CD4-positive, alpha-beta memory T cell (primary cell): Measurements from ENCODE around the gene VAMP5. TPM values are rescaled to one million over a fixed set of nuclear protein-coding genes. Genes with fewer than 3 reads are reported as not detected.
"Not testable (repeated sequence)": the region's sequence is repeated elsewhere in the genome, so short reads cannot be mapped to it uniquely, and the experiment has no call there.

ENCODE experiments used
- CTCF ChIA-PET: fragments of 350-600 bp; sonication (Branson Sonifier 250); formaldehyde crosslinking; loops from one replicate; lab custom pipeline; 2021; ENCODE audit warnings: inconsistent platforms; ENCODE audit not compliant: partially characterized antibody; lab: Charles Lee
- POLR2A ChIA-PET: fragments of 350-600 bp; sonication (Branson Sonifier 250); formaldehyde crosslinking; loops from one replicate; lab custom pipeline; 2021; ENCODE audit not compliant: partially characterized antibody; lab: Charles Lee
- DNase-seq, 5 donors: peaks; one replicate each; pipeline versions ENCODE4 v3.0.0 to v3.0.0-alpha.2; 2020 to 2022; ENCODE audit warnings: mixed read lengths in 1 of 5
- H3K27ac ChIP-seq: one replicate; pipeline ENCODE4 v1.7.0; 2013; ENCODE audit warnings: low read depth, low read length
- H3K27me3 ChIP-seq: 2 replicates; pipeline ENCODE4 v1.7.0; 2013; ENCODE audit warnings: mild to moderate bottlenecking, low read length, moderate library complexity; ENCODE audit not compliant: insufficient read depth
- H3K36me3 ChIP-seq: 2 replicates; pipeline ENCODE4 v1.7.0; 2013; ENCODE audit warnings: mild to moderate bottlenecking, low read length, moderate library complexity; ENCODE audit not compliant: insufficient read depth
- H3K4me1 ChIP-seq: 2 replicates; pipeline ENCODE4 v1.7.0; 2013; ENCODE audit warnings: mild to moderate bottlenecking, low read length, moderate library complexity; ENCODE audit not compliant: insufficient read depth
- H3K4me3 ChIP-seq, 2 donors: one replicate each; pipeline ENCODE4 v1.7.0; 2013; ENCODE audit warnings: low read length in 2 of 2, mild to moderate bottlenecking in 1 of 2
- H3K9me3 ChIP-seq, 2 donors: one replicate each; pipeline ENCODE4 v1.7.0; 2013; ENCODE audit warnings: low read length in 2 of 2, control low read depth in 1 of 2; ENCODE audit not compliant: control insufficient read depth in 1 of 2
- H3K27ac Mint-ChIP-seq, 7 donors: one replicate each; pipeline ENCODE4 v1.8.0; 2020 to 2021; ENCODE audit warnings: mixed read lengths in 7 of 7, mild to moderate bottlenecking in 6 of 7, inconsistent platforms in 3 of 7, moderate library complexity in 3 of 7
- H3K27me3 Mint-ChIP-seq, 2 donors: one replicate each; pipeline ENCODE4 v1.8.0; 2020 to 2021; ENCODE audit warnings: mixed read lengths in 2 of 2
- H3K36me3 Mint-ChIP-seq, 2 donors: one replicate each; pipeline ENCODE4 v1.8.0; 2020 to 2021; ENCODE audit warnings: mixed read lengths in 2 of 2, inconsistent platforms in 1 of 2, mild to moderate bottlenecking in 1 of 2
- H3K4me1 Mint-ChIP-seq, 4 donors: one replicate each; pipeline ENCODE4 v1.8.0; 2020 to 2021; ENCODE audit warnings: mixed read lengths in 4 of 4, mild to moderate bottlenecking in 1 of 4
- H3K4me3 Mint-ChIP-seq, 8 donors: one replicate each; pipeline ENCODE4 v1.8.0; 2020 to 2021; ENCODE audit warnings: mixed read lengths in 8 of 8, mild to moderate bottlenecking in 7 of 8, moderate library complexity in 6 of 8, inconsistent platforms in 3 of 8
- H3K9me3 Mint-ChIP-seq, 8 donors: one replicate each; pipeline ENCODE4 v1.8.0; 2020 to 2021; ENCODE audit warnings: mixed read lengths in 8 of 8, mild to moderate bottlenecking in 5 of 8, inconsistent platforms in 3 of 8, moderate library complexity in 1 of 8
- intact Hi-C: fragments of 100-400 bp; cut with micrococcal nuclease; formaldehyde crosslinking; loops from one replicate; pipeline ENCODE4 v1.15.1; 2023
- polyA plus RNA-seq, 2 donors: library from polyadenylated mRNA; unstranded; fragments of 300-500 nt; fragmentation: Illumina TruSeq; gene quantifications; one replicate each; pipeline ENCODE4 v1.2.3, GENCODE V29; 2021
- total RNA-seq, 2 experiments: library from RNA; stranded (reverse); gene quantifications; one replicate each; pipeline ENCODE4 v1.2.3, GENCODE V29; 2021

Gene VAMP5
- total and polyA plus RNA-seq, 4 experiments from 2014 or later = 25.5 to 136 (median 67.1) TPM

- peaks cover 29% of the 10 kb centered on the region for H3K4me1 ChIP-seq
- H3K27me3 Mint-ChIP-seq, intact Hi-C loops, H3K9me3 ChIP-seq, H3K4me3 ChIP-seq, H3K4me3 Mint-ChIP-seq, H3K27me3 ChIP-seq, H3K9me3 Mint-ChIP-seq, H3K27ac ChIP-seq, DNase-seq: not testable (repeated sequence)
- peak overlapping the region in 1 of 7 donors; percentile 4 for H3K27ac Mint-ChIP-seq
- POLR2A ChIA-PET = interaction anchor here (0.7 to 1.6 kb wide), 4 partner anchors 16 to 127 kb away, joined by 3 to 7 read pairs (median 4); partner anchors contain the start of genes GGCX and SH2D6
- peaks cover 41% of the 10 kb centered on the region for H3K36me3 ChIP-seq
- peaks cover 34 to 66% of the 10 kb centered on the region in 2 donors for H3K36me3 Mint-ChIP-seq
- CTCF ChIA-PET = interaction anchor here (1.2 to 12.4 kb wide), 5 partner anchors 8 to 155 kb away, joined by 3 to 144 read pairs (median 14); partner anchors contain the start of gene SH2D6
- H3K4me1 Mint-ChIP-seq = peaks cover 21 to 36% (median 28%) of the 10 kb centered on the region in 4 donors
Observed at GRCh38 chr2:85544915-85545779, 39.1 kb upstream of the VAMP5 start.

GRCh38 chr2:85545780-85546240, 38.4 kb upstream of the VAMP5 start:
- H3K4me3 ChIP-seq = no peak overlapping the region
- ChIA-PET CTCF (interaction anchor here (1.0 to 2.2 kb wide), 4 partner anchors 9 to 156 kb away, joined by 3 to 14 read pairs (median 6); no protein-coding TSS in a partner anchor), POLR2A (interaction anchor here (0.7 to 1.6 kb wide), 4 partner anchors 15 to 127 kb away, joined by 3 to 7 read pairs (median 4); partner anchors contain the start of genes GGCX and SH2D6)
- no peak overlapping the region for H3K4me3 Mint-ChIP-seq
- no peak for DNase-seq
- peaks cover 22% of the 10 kb centered on the region for H3K4me1 ChIP-seq
- peaks cover 14 to 29% (median 21%) of the 10 kb centered on the region in 4 donors for H3K4me1 Mint-ChIP-seq
- H3K9me3 ChIP-seq = no peaks in the 10 kb centered on the region
- H3K9me3 Mint-ChIP-seq = no peaks in the 10 kb centered on the region
- no peaks in the 10 kb centered on the region for H3K27me3 ChIP-seq
- H3K27ac Mint-ChIP-seq = no peak overlapping the region
- H3K36me3 Mint-ChIP-seq = peaks cover 36 to 65% of the 10 kb centered on the region in 2 donors
- H3K36me3 ChIP-seq = peaks cover 46% of the 10 kb centered on the region
- intact Hi-C loops = no loop called here
- H3K27ac ChIP-seq = no peak overlapping the region
- no peaks in the 10 kb centered on the region for H3K27me3 Mint-ChIP-seq

GRCh38 chr2:85547089-85547858, 37.0 kb upstream of the VAMP5 start:
- H3K4me1 ChIP-seq = peaks cover 7% of the 10 kb centered on the region
- POLR2A ChIA-PET = interaction anchor here (7.8 kb wide), 1 partner anchor 8 kb away, joined by 113 read pairs; the partner anchor contains the start of gene MAT2A
- no peaks in the 10 kb centered on the region for H3K27me3 ChIP-seq
- no peak overlapping the region for H3K27ac ChIP-seq
- no peaks in the 10 kb centered on the region for H3K9me3 Mint-ChIP-seq
- H3K27me3 Mint-ChIP-seq = no peaks in the 10 kb centered on the region
- no peak overlapping the region for H3K4me3 Mint-ChIP-seq
- H3K27ac Mint-ChIP-seq = peak overlapping the region in 5 of 7 donors; percentile 8 to 85 (median 64)
- CTCF ChIA-PET = interaction anchor here (1.0 to 12.4 kb wide), 8 partner anchors 9 to 157 kb away, joined by 3 to 378 read pairs (median 12); partner anchors contain the start of genes MAT2A and SH2D6
- no peak for DNase-seq
- no peak overlapping the region for H3K4me3 ChIP-seq
- H3K36me3 ChIP-seq = peaks cover 47% of the 10 kb centered on the region
- peaks cover 9 to 16% (median 12%) of the 10 kb centered on the region in 4 donors for H3K4me1 Mint-ChIP-seq
- peaks cover 41 to 66% of the 10 kb centered on the region in 2 donors for H3K36me3 Mint-ChIP-seq
- intact Hi-C loops = no loop called here
- no peaks in the 10 kb centered on the region for H3K9me3 ChIP-seq

- H3K27me3 Mint-ChIP-seq = no peaks in the 10 kb centered on the region
- H3K9me3 Mint-ChIP-seq = no peaks in the 10 kb centered on the region
- peaks cover 4 to 10% (median 6%) of the 10 kb centered on the region in 4 donors for H3K4me1 Mint-ChIP-seq
- H3K4me3 Mint-ChIP-seq = no peak overlapping the region
- H3K36me3 Mint-ChIP-seq = peaks cover 35 to 61% of the 10 kb centered on the region in 2 donors
- H3K9me3 ChIP-seq = no peaks in the 10 kb centered on the region
- ChIA-PET CTCF (interaction anchor here (1.1 to 12.4 kb wide), 7 partner anchors 9 to 247 kb away, joined by 3 to 378 read pairs (median 7); partner anchors contain the start of genes MAT2A and SH2D6), POLR2A (interaction anchor here (1.2 to 7.8 kb wide), 3 partner anchors 8 to 128 kb away, joined by 3 to 113 read pairs (median 92); partner anchors contain the start of genes C2orf68, MAT2A and SH2D6)
- peaks cover 45% of the 10 kb centered on the region for H3K36me3 ChIP-seq
- intact Hi-C loops = no loop called here
- no peak overlapping the region for H3K4me3 ChIP-seq
- DNase-seq = no peak
- H3K27ac ChIP-seq = no peak overlapping the region
- H3K27ac Mint-ChIP-seq = peak overlapping the region in 4 of 7 donors; percentile 13 to 51 (median 44)
- H3K27me3 ChIP-seq = no peaks in the 10 kb centered on the region
- no peaks in the 10 kb centered on the region for H3K4me1 ChIP-seq
Observed at GRCh38 chr2:85547859-85548607, 36.2 kb upstream of the VAMP5 start.

GRCh38 chr2:85548608-85548900, 35.7 kb upstream of the VAMP5 start:
- Mint-ChIP-seq H3K36me3 (peaks cover 31 to 59% of the 10 kb centered on the region in 2 donors), H3K9me3 (no peaks in the 10 kb centered on the region), H3K4me1 (peaks cover 3 to 7% (median 5%) of the 10 kb centered on the region in 4 donors), H3K27me3 (no peaks in the 10 kb centered on the region), H3K4me3 (no peak overlapping the region), H3K27ac (peak overlapping the region in 3 of 7 donors; percentile 6 to 57 (median 46))
- POLR2A ChIA-PET = interaction anchor here (0.7 to 7.8 kb wide), 5 partner anchors 9 to 229 kb away, joined by 3 to 113 read pairs (median 3); partner anchors contain the start of genes C2orf68, GGCX, MAT2A and SH2D6
- CTCF ChIA-PET = interaction anchor here (1.1 to 12.4 kb wide), 7 partner anchors 8 to 248 kb away, joined by 3 to 378 read pairs (median 7); partner anchors contain the start of genes MAT2A and SH2D6
- Histone ChIP-seq H3K9me3 (no peaks in the 10 kb centered on the region), H3K4me1 (no peaks in the 10 kb centered on the region), H3K36me3 (peaks cover 44% of the 10 kb centered on the region), H3K4me3 (no peak overlapping the region), H3K27me3 (no peaks in the 10 kb centered on the region), H3K27ac (no peak overlapping the region)
- DNase-seq = no peak
- intact Hi-C loops = no loop called here

- intact Hi-C loops = no loop called here
- peaks cover 3 to 7% (median 4%) of the 10 kb centered on the region in 4 donors for H3K4me1 Mint-ChIP-seq
- H3K9me3 ChIP-seq = no peaks in the 10 kb centered on the region
- POLR2A ChIA-PET = interaction anchor here (0.6 to 7.8 kb wide), 6 partner anchors 10 to 230 kb away, joined by 3 to 113 read pairs (median 3); partner anchors contain the start of genes C2orf68, GGCX, MAT2A and SH2D6
- CTCF ChIA-PET = interaction anchor here (1.0 to 12.4 kb wide), 8 partner anchors 10 to 249 kb away, joined by 3 to 378 read pairs (median 6); partner anchors contain the start of genes MAT2A, SH2D6 and VAMP8
- no peaks in the 10 kb centered on the region for H3K9me3 Mint-ChIP-seq
- no peak overlapping the region for H3K27ac ChIP-seq
- no peak overlapping the region for H3K4me3 Mint-ChIP-seq
- peaks cover 47% of the 10 kb centered on the region for H3K36me3 ChIP-seq
- no peak for DNase-seq
- H3K4me3 ChIP-seq = no peak overlapping the region
- H3K36me3 Mint-ChIP-seq = peaks cover 27 to 60% of the 10 kb centered on the region in 2 donors
- H3K4me1 ChIP-seq = no peaks in the 10 kb centered on the region
- H3K27ac Mint-ChIP-seq = peak overlapping the region in 1 of 7 donors; percentile 47
- no peaks in the 10 kb centered on the region for H3K27me3 Mint-ChIP-seq
- no peaks in the 10 kb centered on the region for H3K27me3 ChIP-seq
Observed at GRCh38 chr2:85549095-85549494, 35.1 kb upstream of the VAMP5 start.
